ENCODE measurements around the gene SPSB3.

Gene SPSB3

DNA sequence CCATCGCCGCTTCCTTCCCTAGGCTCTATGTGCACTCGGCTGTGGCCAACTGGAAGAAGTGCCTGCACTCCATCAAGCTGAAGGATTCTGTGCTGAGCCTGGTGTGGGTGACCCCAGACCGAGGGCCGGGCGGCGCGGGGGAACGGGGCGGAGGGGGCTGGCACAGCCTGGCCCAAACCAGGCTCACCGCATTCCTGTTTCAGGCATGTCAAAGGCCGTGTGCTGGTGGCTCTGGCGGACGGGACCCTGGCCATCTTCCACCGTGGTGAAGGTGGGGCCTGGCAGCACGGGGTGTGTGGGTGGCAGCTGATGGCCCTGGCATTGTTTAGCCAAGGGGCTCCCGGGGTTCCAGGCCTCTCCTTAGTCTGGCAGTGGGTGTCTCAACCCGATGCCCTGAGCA is 15.7 kb downstream of the SPSB3 start:
- DNase-seq (ENCODE audit: low read depth): no peak
- no peak for TF ChIP-seq CTCF (IDR thresholded peaks at IDR 0.05; ENCODE audit: low read depth, low read length, missing control alignments)
- H3K4me3 ChIP-seq (ENCODE audit: low read depth, low read length): no peak overlapping the region

DNA sequence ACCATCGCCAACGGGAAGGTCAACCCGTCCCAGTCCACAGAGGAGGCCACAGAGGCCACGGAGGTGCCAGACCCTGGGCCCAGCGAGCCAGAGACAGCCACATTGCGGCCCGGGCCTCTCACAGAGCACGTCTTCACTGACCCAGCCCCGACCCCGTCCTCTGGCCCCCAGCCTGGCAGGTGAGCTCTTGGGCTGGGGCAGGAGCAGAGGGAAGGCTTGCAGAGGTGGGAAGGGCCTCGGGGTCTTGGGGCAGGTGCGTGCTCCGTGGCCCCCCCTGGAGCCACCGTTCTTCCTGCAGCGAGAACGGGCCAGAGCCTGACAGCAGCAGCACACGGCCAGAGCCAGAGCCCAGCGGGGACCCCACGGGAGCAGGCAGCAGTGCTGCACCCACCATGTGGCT is 16.1 kb downstream of the SPSB3 start:
- no peak for TF ChIP-seq CTCF (IDR thresholded peaks at IDR 0.05; ENCODE audit: low read depth, low read length, missing control alignments)
- no peak overlapping the region for H3K4me3 ChIP-seq (ENCODE audit: low read depth, low read length)
- no peak for DNase-seq (ENCODE audit: low read depth)

DNA sequence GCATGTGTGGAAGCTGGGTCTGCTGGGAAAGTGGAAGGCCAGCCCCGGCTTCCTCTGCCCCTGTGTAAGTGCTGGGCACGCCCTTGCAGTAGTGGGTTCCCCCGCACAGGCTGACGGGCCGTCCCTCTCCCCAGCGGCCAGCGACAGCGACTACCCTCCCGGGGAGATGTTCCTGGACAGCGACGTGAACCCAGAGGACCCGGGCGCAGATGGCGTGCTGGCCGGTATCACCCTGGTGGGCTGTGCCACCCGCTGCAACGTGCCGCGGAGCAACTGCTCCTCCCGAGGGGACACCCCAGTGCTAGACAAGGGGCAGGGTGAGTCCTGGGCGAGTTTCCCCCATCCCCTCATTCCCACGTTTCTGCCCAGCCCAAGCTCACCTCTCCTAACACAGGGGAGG is 16.5 kb downstream of the SPSB3 start:
- H3K4me3 ChIP-seq (ENCODE audit: low read depth, low read length): no peak overlapping the region
- DNase-seq (ENCODE audit: low read depth): no peak
- no peak for TF ChIP-seq CTCF (IDR thresholded peaks at IDR 0.05; ENCODE audit: low read depth, low read length, missing control alignments)

GRCh38 chr16:1764971-1765370 is 17.4 kb downstream of the SPSB3 start:
- TF ChIP-seq CTCF (IDR thresholded peaks at IDR 0.05; ENCODE audit: low read depth, low read length, missing control alignments): no peak

GRCh38 chr16:1763521-1764511 is 18.6 kb downstream of the SPSB3 start:
- peak; percentile 10 for TF ChIP-seq CTCF (IDR thresholded peaks at IDR 0.05; ENCODE audit: low read depth, low read length, missing control alignments)
- DNase-seq (ENCODE audit: low read depth): no peak
- H3K4me3 ChIP-seq (ENCODE audit: low read depth, low read length): no peak overlapping the region

More at GRCh38 chr16:1764971-1765370, 17.4 kb downstream of the SPSB3 start:
- DNase-seq (ENCODE audit: low read depth): no peak
- no peak overlapping the region for H3K4me3 ChIP-seq (ENCODE audit: low read depth, low read length)

GRCh38 chr16:1762879-1763520 is 19.4 kb downstream of the SPSB3 start:
- DNase-seq (ENCODE audit: low read depth): no peak
- no peak for TF ChIP-seq CTCF (IDR thresholded peaks at IDR 0.05; ENCODE audit: low read depth, low read length, missing control alignments)
- no peak overlapping the region for H3K4me3 ChIP-seq (ENCODE audit: low read depth, low read length)
